Measurements from ENCODE around the gene LYAR. TPM values are rescaled to one million over a fixed set of nuclear protein-coding genes. Genes with fewer than 3 reads are reported as not detected.

Gene LYAR
- total and polyA plus RNA-seq, 2 of the 13 experiments (the other 11 are each of a cell fraction or from before 2014, with no cell fraction given), result 7.8 to 94.2 TPM

DNA sequence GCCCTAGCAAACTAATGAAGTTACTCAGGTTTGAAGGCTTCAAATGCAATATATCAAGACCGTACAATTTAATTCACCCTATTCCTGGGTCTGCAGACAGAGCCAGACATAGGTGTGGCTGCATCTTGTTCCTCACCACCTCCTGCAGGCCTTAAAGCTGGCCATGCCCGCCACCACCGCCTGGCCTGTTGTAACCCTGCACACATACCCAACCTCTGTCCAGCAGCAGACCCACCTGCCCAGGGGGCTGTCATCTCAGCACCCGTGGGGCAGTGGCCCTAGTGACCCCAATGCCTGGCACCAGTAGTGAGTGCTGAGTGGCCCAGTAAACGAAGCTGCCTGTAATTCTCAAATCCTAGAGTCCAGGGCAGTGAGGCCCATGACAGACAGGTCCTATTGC lies 40.8 kb upstream of the LYAR start:
- Histone ChIP-seq H3K4me1 (ENCODE audit: insufficient read depth, low read length) (peaks cover 50% of the 10 kb centered on the region), H4K20me1 (ENCODE audit: insufficient read depth, low read length) (no peaks in the 10 kb centered on the region), H3K9ac (ENCODE audit: insufficient read depth, low read depth, low read length) (no peak overlapping the region), H3K9me3 (ENCODE audit: low read length) (no peaks in the 10 kb centered on the region), H3K27me3 (ENCODE audit: control insufficient read depth in 1 of 2, insufficient read depth in 2 of 2, low read length in 2 of 2) (no peaks in the 10 kb centered on the region), H3K36me3 (replicated peaks in 1 of 2; ENCODE audit: control insufficient read depth in 1 of 2, insufficient read depth in 2 of 2, low read length in 2 of 2) (no peaks in the 10 kb centered on the region), H3K79me2 (ENCODE audit: insufficient read depth, low read length) (no peaks in the 10 kb centered on the region), H2AFZ (ENCODE audit: low read length) (no peak overlapping the region), H3K4me3 (replicated peaks in 1 of 3; ENCODE audit: insufficient read depth in 1 of 3, low read depth in 2 of 3, low read length in 3 of 3) (no peak overlapping the region), H3K27ac (ENCODE audit: extremely low read length, insufficient read depth, low read length) (no peak overlapping the region), H3K4me2 (ENCODE audit: low read depth, low read length) (peak overlapping the region; percentile 54)
- in situ Hi-C loops (cut with HindIII; ENCODE audit: extremely low pct_ligation_motif_present, low pct_unique_long_range_greater_than_20kb) (no loop called here), intact Hi-C loops (cut with micrococcal nuclease; ENCODE audit: unreplicated experiment) (no loop called here)
- no TSS peak for BruUV-seq (replicated peaks)
- ChIA-PET POLR2A (interaction anchor here (1.4 kb wide), 1 partner anchor 82 kb away, joined by 5 read pairs; the partner anchor contains the start of gene TMEM128), CTCF (ENCODE audit: low intra/inter-chr PET ratio, low total read pairs) (interaction anchor here (0.6 kb wide), 1 partner anchor 18 kb away, joined by 3 read pairs; no protein-coding TSS in a partner anchor)
- TF ChIP-seq, protein P1, sequence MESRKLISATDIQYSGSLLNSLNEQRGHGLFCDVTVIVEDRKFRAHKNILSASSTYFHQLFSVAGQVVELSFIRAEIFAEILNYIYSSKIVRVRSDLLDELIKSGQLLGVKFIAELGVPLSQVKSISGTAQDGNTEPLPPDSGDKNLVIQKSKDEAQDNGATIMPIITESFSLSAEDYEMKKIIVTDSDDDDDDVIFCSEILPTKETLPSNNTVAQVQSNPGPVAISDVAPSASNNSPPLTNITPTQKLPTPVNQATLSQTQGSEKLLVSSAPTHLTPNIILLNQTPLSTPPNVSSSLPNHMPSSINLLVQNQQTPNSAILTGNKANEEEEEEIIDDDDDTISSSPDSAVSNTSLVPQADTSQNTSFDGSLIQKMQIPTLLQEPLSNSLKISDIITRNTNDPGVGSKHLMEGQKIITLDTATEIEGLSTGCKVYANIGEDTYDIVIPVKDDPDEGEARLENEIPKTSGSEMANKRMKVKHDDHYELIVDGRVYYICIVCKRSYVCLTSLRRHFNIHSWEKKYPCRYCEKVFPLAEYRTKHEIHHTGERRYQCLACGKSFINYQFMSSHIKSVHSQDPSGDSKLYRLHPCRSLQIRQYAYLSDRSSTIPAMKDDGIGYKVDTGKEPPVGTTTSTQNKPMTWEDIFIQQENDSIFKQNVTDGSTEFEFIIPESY (CRISPR knock-in tag; IDR thresholded peaks at IDR 0.05), result peak; percentile 96
- TF ChIP-seq, protein P2, sequence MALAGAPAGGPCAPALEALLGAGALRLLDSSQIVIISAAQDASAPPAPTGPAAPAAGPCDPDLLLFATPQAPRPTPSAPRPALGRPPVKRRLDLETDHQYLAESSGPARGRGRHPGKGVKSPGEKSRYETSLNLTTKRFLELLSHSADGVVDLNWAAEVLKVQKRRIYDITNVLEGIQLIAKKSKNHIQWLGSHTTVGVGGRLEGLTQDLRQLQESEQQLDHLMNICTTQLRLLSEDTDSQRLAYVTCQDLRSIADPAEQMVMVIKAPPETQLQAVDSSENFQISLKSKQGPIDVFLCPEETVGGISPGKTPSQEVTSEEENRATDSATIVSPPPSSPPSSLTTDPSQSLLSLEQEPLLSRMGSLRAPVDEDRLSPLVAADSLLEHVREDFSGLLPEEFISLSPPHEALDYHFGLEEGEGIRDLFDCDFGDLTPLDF (CRISPR knock-in tag; IDR thresholded peaks at IDR 0.05), result no peak
- 47% methylated on average over 5 of the region's 5 CpGs for WGBS (ENCODE audit: low lambda C conversion rate)
- ATAC-seq (no peak), DNase-seq (ENCODE audit: low spot score) (no peak), FAIRE-seq (no peak)

DNA sequence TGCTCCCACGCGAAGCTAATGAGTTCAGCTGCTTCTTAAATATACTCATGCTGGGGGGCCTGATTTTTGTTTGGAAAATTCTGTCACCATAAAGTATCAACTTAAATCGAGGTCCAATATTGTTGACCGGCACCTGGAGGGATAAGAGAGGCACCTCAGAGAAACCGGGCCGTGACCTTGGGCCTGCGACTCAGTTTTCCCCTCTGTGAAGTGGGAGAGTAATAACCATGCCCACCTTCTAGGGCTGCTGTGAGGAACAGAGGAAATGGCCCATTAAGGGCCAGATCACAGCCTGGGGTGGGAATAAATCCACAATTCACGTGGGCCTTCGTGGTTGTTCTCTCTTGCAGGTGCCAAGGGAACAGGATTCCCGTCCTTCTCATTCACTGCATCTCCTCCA lies 39.5 kb upstream of the LYAR start:
- no peak overlapping the region for H2AFZ ChIP-seq (ENCODE audit: low read length)
- BruUV-seq (replicated peaks), result no TSS peak
- H3K9me3 ChIP-seq (ENCODE audit: low read length), result no peaks in the 10 kb centered on the region
- H3K36me3 ChIP-seq (replicated peaks in 1 of 2; ENCODE audit: control insufficient read depth in 1 of 2, insufficient read depth in 2 of 2, low read length in 2 of 2), result no peaks in the 10 kb centered on the region
- H3K79me2 ChIP-seq (ENCODE audit: insufficient read depth, low read length), result no peaks in the 10 kb centered on the region
- ATAC-seq (no peak), FAIRE-seq (no peak), DNase-seq (ENCODE audit: low spot score) (no peak)
- intact Hi-C loops (cut with micrococcal nuclease; ENCODE audit: unreplicated experiment), result no loop called here
- WGBS (ENCODE audit: low lambda C conversion rate), result 59% methylated on average over 10 of the region's 10 CpGs
- POLR2A ChIA-PET, result no interaction called here
- no peaks in the 10 kb centered on the region for H4K20me1 ChIP-seq (ENCODE audit: insufficient read depth, low read length)
- no peak overlapping the region for H3K27ac ChIP-seq (ENCODE audit: extremely low read length, insufficient read depth, low read length)
- no peaks in the 10 kb centered on the region for H3K27me3 ChIP-seq (ENCODE audit: control insufficient read depth in 1 of 2, insufficient read depth in 2 of 2, low read length in 2 of 2)
- no peak overlapping the region for H3K4me2 ChIP-seq (ENCODE audit: low read depth, low read length)
- CTCF ChIA-PET (ENCODE audit: low intra/inter-chr PET ratio, low total read pairs), result no interaction called here
- TF ChIP-seq ZNF260 (CRISPR knock-in tag; IDR thresholded peaks at IDR 0.05; ENCODE audit: borderline replicate concordance, low read depth) (no peak), ZNF468 (CRISPR knock-in tag; IDR thresholded peaks at IDR 0.05) (no peak), XBP1 (CRISPR knock-in tag; IDR thresholded peaks at IDR 0.05) (no peak), ZNF629 (CRISPR knock-in tag; conservative IDR thresholded peaks at IDR 0.05) (peak; percentile 61; the same call in 1 of the 2 replicates), NR2F1 (CRISPR knock-in tag; IDR thresholded peaks at IDR 0.05) (no peak), SNAPC2 (CRISPR knock-in tag; IDR thresholded peaks at IDR 0.05) (no peak), ZNF703 (CRISPR knock-in tag; IDR thresholded peaks at IDR 0.05; ENCODE audit: borderline replicate concordance) (no peak)
- TF ChIP-seq, protein P3, sequence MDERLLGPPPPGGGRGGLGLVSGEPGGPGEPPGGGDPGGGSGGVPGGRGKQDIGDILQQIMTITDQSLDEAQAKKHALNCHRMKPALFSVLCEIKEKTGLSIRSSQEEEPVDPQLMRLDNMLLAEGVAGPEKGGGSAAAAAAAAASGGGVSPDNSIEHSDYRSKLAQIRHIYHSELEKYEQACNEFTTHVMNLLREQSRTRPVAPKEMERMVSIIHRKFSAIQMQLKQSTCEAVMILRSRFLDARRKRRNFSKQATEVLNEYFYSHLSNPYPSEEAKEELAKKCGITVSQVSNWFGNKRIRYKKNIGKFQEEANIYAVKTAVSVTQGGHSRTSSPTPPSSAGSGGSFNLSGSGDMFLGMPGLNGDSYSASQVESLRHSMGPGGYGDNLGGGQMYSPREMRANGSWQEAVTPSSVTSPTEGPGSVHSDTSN (CRISPR knock-in tag; IDR thresholded peaks at IDR 0.05), result no peak
- peaks cover 53% of the 10 kb centered on the region for H3K4me1 ChIP-seq (ENCODE audit: insufficient read depth, low read length)
- in situ Hi-C loops (cut with HindIII; ENCODE audit: extremely low pct_ligation_motif_present, low pct_unique_long_range_greater_than_20kb), result loop anchor here (5.0 kb wide), 1 partner anchor 37 kb away; the partner anchor contains the start of genes LYAR and ZBTB49
- H3K9ac ChIP-seq (ENCODE audit: insufficient read depth, low read depth, low read length), result no peak overlapping the region
- no peak overlapping the region for H3K4me3 ChIP-seq (replicated peaks in 1 of 3; ENCODE audit: insufficient read depth in 1 of 3, low read depth in 2 of 3, low read length in 3 of 3)

Measured in HepG2 (cell line).